Gastrocnemius medialis (tissue), 4 donors: ENCODE results near the gene INPP5D. TPM values are rescaled to one million over a fixed set of nuclear protein-coding genes. Genes with fewer than 3 reads are reported as not detected.

Source experiments
- ATAC-seq, 2 donors: fragments of 150-250 bp; one replicate each; pipeline ENCODE4 v1.9.1; 2016
- DNase-seq, 2 donors: peaks; one replicate each; pipeline ENCODE4 v3.0.0-alpha.2; 2019
- H3K27ac ChIP-seq, 4 donors: fragments of 200-600 bp; sonication (generic); 1 replicate in 1 of 4; 2 replicates in 3 of 4; pipeline ENCODE4 v1.5.1; 2016 to 2018; ENCODE audit warnings: mild to moderate bottlenecking in 2 of 4, moderate library complexity in 1 of 4
- H3K27me3 ChIP-seq, 3 donors: fragments of 200-600 bp; sonication (generic) in 2 of 3; 1 replicate in 1 of 3; 2 replicates in 2 of 3; pipeline versions ENCODE4 v1.5.1 to v1.6.0; 2016 to 2019; ENCODE audit warnings: mild to moderate bottlenecking in 1 of 3, moderate library complexity in 1 of 3
- H3K36me3 ChIP-seq, 2 donors: fragments of 200-600 bp; sonication (generic) in 1 of 2; one replicate each; pipeline ENCODE4 v1.5.1; 2017 to 2018
- H3K4me1 ChIP-seq, 2 donors: fragments of 200-600 bp; sonication (generic) in 1 of 2; one replicate each; pipeline ENCODE4 v1.5.1; 2016 to 2017; ENCODE audit warnings: mild to moderate bottlenecking in 2 of 2
- H3K4me3 ChIP-seq, 4 donors: fragments of 200-600 bp; sonication (generic) in 3 of 4; 1 replicate in 1 of 4; 2 replicates in 3 of 4; pipeline ENCODE4 v1.5.1; 2016 to 2019; ENCODE audit warnings: mild to moderate bottlenecking in 2 of 4
- H3K9me3 ChIP-seq, 3 donors: fragments of 200-600 bp; sonication (generic) in 2 of 3; 1 replicate in 1 of 3; 2 replicates in 2 of 3; pipeline ENCODE4 v1.5.1; 2016 to 2019
- POLR2A ChIP-seq, 2 donors: fragments of 450-650 bp; IDR thresholded peaks; one replicate each; pipeline ENCODE4 v1.6.1; 2017; ENCODE audit warnings: antibody characterized with exemption in 2 of 2, mild to moderate bottlenecking in 2 of 2, moderate library complexity in 2 of 2
- in situ Hi-C, 4 donors: fragments of 200-750 bp; cut with MboI; loops; one replicate each; pipeline versions ENCODE4 v1.15.0 to v1.8.0; 2017; ENCODE audit warnings: low sequenced_read_pairs in 4 of 4
- intact Hi-C: fragments of 100-400 bp; cut with DNase I; formaldehyde crosslinking; loops from one replicate; pipeline ENCODE4 v1.15.1; 2023; ENCODE audit warnings: low total_unique reads
- total RNA-seq, 4 donors: library from RNA; depleted of rRNA; stranded (reverse); fragments of >200 nt; gene quantifications; one replicate each; pipeline versions ENCODE4 v1.1.0 to v1.2.3, GENCODE V29; 2016
- TF ChIP-seq, protein P1 (sequence below), 5 experiments: fragments of 450-650 bp in 3 of 5; fragments of 200-600 bp in 2 of 5; sonication (generic) in 2 of 5; IDR thresholded peaks in 4 of 5; conservative IDR thresholded peaks in 1 of 5; 1 replicate in 4 of 5; 2 replicates in 1 of 5; pipeline ENCODE4 v1.5.1; 2016 to 2019; ENCODE audit warnings: antibody characterized with exemption in 5 of 5, mild to moderate bottlenecking in 3 of 5, moderate library complexity in 3 of 5

INPP5D gene
- 10 to 100 TPM in 1 of 4 donors, 1 to 10 TPM in 3; 1.7 to 18.7 (median 4.9) TPM for total RNA-seq

DNA sequence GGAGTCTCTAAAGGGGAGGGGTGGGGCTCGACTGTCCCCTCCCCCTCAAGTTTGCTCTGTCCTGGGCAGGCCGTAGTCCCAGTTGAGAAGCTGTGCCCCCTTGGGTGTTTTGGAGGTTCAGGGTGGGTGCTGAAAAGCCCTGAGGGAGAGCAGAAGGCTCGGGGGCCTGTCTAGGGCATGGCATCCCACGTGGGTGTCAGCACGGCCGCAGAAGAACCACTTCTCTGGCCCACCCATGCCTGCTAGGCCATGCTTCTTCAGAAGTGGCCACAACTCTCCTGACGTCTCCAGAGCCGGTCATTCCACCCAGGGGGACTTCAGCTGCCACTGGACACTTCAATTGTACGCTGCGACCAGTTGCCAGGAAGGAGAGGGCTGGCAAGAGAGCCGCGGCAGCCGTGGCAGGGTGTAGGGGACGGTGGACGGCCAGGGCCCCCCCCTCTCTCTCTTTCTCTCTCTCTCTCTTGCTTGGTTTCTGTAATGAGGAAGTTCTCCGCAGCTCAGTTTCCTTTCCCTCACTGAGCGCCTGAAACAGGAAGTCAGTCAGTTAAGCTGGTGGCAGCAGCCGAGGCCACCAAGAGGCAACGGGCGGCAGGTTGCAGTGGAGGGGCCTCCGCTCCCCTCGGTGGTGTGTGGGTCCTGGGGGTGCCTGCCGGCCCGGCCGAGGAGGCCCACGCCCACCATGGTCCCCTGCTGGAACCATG, at the start of gene INPP5D:
Gene INPP5D (plus strand): TSS at position 546 of the 704 bp plus-strand sequence. CDS start 137 bp downstream, at position 683.
- TF ChIP-seq, protein P1, sequence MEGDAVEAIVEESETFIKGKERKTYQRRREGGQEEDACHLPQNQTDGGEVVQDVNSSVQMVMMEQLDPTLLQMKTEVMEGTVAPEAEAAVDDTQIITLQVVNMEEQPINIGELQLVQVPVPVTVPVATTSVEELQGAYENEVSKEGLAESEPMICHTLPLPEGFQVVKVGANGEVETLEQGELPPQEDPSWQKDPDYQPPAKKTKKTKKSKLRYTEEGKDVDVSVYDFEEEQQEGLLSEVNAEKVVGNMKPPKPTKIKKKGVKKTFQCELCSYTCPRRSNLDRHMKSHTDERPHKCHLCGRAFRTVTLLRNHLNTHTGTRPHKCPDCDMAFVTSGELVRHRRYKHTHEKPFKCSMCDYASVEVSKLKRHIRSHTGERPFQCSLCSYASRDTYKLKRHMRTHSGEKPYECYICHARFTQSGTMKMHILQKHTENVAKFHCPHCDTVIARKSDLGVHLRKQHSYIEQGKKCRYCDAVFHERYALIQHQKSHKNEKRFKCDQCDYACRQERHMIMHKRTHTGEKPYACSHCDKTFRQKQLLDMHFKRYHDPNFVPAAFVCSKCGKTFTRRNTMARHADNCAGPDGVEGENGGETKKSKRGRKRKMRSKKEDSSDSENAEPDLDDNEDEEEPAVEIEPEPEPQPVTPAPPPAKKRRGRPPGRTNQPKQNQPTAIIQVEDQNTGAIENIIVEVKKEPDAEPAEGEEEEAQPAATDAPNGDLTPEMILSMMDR (IDR thresholded peaks at IDR 0.05 in 4 of 5, conservative IDR thresholded peaks at IDR 0.05 in 1 of 5) = no peak
- TF ChIP-seq POLR2A (IDR thresholded peaks at IDR 0.05) = peak in 1 of 2 donors; percentile 38
- Histone ChIP-seq H3K4me3 (peak within 1 kb of the TSS; percentile 45 to 51 (median 48)), H3K27ac (peak within 1 kb of the TSS; percentile 56 to 76 (median 66)), H3K4me1 (peaks cover 3 to 13% of the 10 kb centered on the region in 2 donors), H3K9me3 (no peaks in the 10 kb centered on the region), H3K36me3 (no peaks in the 10 kb centered on the region), H3K27me3 (no peaks in the 10 kb centered on the region)
- ATAC-seq = peak; percentile 38 to 59
- DNase-seq = peak; percentile 24 to 42
- intact Hi-C loops (loop anchor here (10.0 kb wide), 1 partner anchor 295 kb away; no protein-coding TSS in a partner anchor), in situ Hi-C loops (loop anchor here in 2 of 4 donors (25.0 kb wide), 1 partner anchor 448 kb away; no protein-coding TSS in a partner anchor)

DNA sequence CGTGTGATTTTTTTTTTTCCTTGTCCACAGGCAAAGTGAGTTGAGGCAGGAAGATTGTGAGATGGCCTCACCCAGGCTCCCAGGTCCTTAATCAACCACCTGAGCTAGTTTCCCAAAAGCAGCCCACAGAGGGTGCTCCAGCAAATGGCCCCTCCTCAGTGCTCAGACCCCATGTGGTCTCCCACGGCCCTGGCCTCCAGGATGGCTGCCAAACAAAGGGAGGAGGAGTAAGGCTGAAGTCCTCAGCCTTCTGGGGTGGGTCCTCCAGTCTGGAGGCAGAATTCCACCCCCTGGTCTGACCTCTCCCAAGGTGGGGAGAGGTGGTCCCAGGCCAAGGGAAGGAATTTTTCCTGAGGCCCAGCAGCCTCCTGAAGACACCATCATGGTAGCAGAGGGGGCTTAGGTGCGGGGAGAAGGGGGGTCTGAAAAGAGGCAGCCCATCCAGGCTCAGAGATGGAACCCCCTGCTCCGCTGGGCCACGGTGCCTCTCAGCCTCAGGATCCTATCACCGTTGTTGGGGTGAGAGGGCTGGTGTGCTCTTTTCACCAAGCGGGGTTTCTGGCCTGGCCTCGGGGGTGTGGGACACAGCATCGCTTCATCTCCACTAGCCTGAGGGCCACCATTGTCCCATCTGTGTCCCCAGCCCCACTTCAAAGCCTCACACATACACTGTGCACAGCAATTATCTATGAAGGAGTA, 49.4 kb upstream of the INPP5D start:
- in situ Hi-C loops (no loop called here), intact Hi-C loops (no loop called here)
- H3K4me1 ChIP-seq = no peaks in the 10 kb centered on the region
- no peaks in the 10 kb centered on the region for H3K27me3 ChIP-seq
- H3K27ac ChIP-seq = no peak overlapping the region
- DNase-seq = no peak
- H3K36me3 ChIP-seq = no peaks in the 10 kb centered on the region
- no peak overlapping the region for H3K4me3 ChIP-seq
- H3K9me3 ChIP-seq = no peaks in the 10 kb centered on the region
- no peak for ATAC-seq
- no peak for TF ChIP-seq POLR2A (IDR thresholded peaks at IDR 0.05)
- TF ChIP-seq, protein P1 (IDR thresholded peaks at IDR 0.05 in 4 of 5, conservative IDR thresholded peaks at IDR 0.05 in 1 of 5) = no peak

DNA sequence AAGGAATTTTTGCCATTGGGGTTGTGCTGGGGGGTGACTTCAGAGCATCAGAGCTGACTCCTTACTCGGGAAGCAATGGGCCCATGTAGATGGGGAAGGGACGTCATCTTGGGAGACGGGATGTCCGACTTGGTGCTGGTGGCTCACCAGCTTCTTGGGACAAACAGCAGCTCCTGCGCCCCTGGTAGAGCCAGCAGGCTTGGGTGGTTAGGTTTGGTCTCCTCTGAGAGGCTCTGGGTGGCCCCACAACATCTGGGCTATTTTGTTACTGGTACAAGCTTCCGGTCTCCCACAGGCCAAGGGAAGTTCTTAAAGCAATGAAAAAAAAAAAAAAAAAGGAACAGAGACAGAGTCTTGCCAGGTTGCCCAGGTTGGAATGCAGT, 48.9 kb upstream of the INPP5D start:
- intact Hi-C loops = no loop called here
- Histone ChIP-seq H3K4me1 (no peaks in the 10 kb centered on the region), H3K36me3 (no peaks in the 10 kb centered on the region), H3K27ac (no peak overlapping the region), H3K9me3 (no peaks in the 10 kb centered on the region), H3K4me3 (no peak overlapping the region), H3K27me3 (no peaks in the 10 kb centered on the region)
- in situ Hi-C loops = no loop called here
- DNase-seq (no peak), ATAC-seq (no peak)
- no peak for TF ChIP-seq POLR2A (IDR thresholded peaks at IDR 0.05)
- TF ChIP-seq, protein P1 (IDR thresholded peaks at IDR 0.05 in 4 of 5, conservative IDR thresholded peaks at IDR 0.05 in 1 of 5) = no peak

DNA sequence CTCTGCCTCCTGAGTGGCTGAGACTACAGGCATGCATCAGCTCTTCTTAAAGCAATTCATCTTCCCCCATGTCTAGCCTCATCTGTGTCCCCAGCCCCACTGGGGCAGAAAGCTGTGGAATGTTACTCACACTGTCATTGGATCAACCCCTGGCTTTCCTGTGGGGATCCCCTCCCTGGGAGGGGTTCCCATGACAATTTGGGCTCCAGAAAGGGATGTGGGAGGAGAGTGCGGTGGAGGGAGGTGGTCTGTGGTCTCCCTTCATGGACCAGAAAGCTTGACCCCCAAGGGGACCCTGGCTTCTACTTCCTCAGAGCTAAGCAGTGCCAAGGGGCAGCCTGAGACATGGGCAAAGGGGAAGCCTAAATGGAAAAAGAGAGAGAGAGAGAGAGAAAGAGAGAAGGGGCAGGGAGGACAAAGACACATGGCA, 48.4 kb upstream of the INPP5D start:
- no peaks in the 10 kb centered on the region for H3K4me1 ChIP-seq
- H3K27me3 ChIP-seq = no peaks in the 10 kb centered on the region
- H3K36me3 ChIP-seq = no peaks in the 10 kb centered on the region
- ATAC-seq (no peak), DNase-seq (no peak)
- TF ChIP-seq, protein P1 (IDR thresholded peaks at IDR 0.05 in 4 of 5, conservative IDR thresholded peaks at IDR 0.05 in 1 of 5) = no peak
- no peak for TF ChIP-seq POLR2A (IDR thresholded peaks at IDR 0.05)
- H3K4me3 ChIP-seq = no peak overlapping the region
- H3K27ac ChIP-seq = no peak overlapping the region
- no peaks in the 10 kb centered on the region for H3K9me3 ChIP-seq
- intact Hi-C loops (no loop called here), in situ Hi-C loops (no loop called here)
